Mesodermal cell (in vitro differentiated cells): ENCODE data around the gene NOL12.
"Not testable (repeated sequence)": the region's sequence is repeated elsewhere in the genome, so short reads cannot be mapped to it uniquely, and the experiment has no call there.

Source experiments
- H3K27ac ChIP-seq: 2 replicates; pipeline ENCODE4 v1.7.0; 2013; ENCODE audit warnings: mild to moderate bottlenecking, low read depth, low read length, moderate library complexity; ENCODE audit not compliant: severe bottlenecking
- H3K36me3 ChIP-seq: 2 replicates; pipeline ENCODE4 v1.7.1; 2013; ENCODE audit warnings: mild to moderate bottlenecking, low read length, moderate library complexity; ENCODE audit not compliant: control insufficient read depth, insufficient read depth
- H3K4me1 ChIP-seq: one replicate; pipeline ENCODE4 v1.7.1; 2013; ENCODE audit warnings: mild to moderate bottlenecking, low read length; ENCODE audit not compliant: insufficient read depth, control insufficient read depth, poor library complexity, severe bottlenecking
- H3K4me3 ChIP-seq: 2 replicates; pipeline ENCODE4 v1.7.0; 2013; ENCODE audit warnings: low read length, control low read depth, mild to moderate bottlenecking; ENCODE audit not compliant: insufficient read depth, poor library complexity, severe bottlenecking; ENCODE audit errors: extremely low read depth
- H3K9me3 ChIP-seq: 2 replicates; pipeline ENCODE4 v1.7.1; 2013; ENCODE audit warnings: mild to moderate bottlenecking, low read length, moderate library complexity; ENCODE audit not compliant: control insufficient read depth
- WGBS, 2 experiments: methylation state at CpG; one replicate each; pipeline ENCODE4 v1.1.5; 2013; ENCODE audit warnings: missing lambda C conversion rate in 2 of 2; ENCODE audit not compliant: insufficient coverage in 2 of 2; 5-methylcytosine and 5-hydroxymethylcytosine counted together

The NOL12 gene

DNA sequence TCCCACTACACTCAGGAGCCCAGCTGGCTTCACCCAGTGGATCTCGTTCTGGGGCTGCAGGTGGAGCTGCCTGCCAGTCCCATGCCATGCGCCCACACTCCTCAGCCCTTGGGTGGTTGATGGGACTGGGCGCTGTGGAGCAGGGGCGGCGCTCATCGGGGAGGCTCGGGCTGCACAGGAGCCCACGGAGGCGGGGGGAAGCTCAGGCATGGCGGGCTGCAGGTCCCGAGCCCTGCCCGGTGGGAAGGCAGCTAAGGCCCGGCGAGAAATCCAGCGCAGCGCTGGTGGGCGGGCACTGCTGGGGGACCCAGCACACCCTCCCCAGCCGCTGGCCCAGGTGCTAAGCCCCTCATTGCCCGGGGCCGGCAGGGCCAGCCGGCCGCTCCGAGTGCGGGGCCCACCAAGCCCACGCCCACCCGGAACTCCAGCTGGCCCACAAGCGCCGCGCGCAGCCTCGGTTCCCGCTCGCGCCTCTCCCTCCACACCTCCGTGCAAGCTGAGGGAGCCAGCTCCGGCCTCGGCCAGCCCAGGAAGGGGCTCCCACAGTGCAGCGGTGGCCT lies 31.7 kb downstream of the NOL12 start:
- H3K27ac ChIP-seq, H3K9me3 ChIP-seq, H3K4me3 ChIP-seq, H3K4me1 ChIP-seq: not testable (repeated sequence)
- peaks cover 59% of the 10 kb centered on the region for H3K36me3 ChIP-seq
- 95% methylated on average over 16 to 35 of the region's 38 CpGs for WGBS, 2 experiments

DNA sequence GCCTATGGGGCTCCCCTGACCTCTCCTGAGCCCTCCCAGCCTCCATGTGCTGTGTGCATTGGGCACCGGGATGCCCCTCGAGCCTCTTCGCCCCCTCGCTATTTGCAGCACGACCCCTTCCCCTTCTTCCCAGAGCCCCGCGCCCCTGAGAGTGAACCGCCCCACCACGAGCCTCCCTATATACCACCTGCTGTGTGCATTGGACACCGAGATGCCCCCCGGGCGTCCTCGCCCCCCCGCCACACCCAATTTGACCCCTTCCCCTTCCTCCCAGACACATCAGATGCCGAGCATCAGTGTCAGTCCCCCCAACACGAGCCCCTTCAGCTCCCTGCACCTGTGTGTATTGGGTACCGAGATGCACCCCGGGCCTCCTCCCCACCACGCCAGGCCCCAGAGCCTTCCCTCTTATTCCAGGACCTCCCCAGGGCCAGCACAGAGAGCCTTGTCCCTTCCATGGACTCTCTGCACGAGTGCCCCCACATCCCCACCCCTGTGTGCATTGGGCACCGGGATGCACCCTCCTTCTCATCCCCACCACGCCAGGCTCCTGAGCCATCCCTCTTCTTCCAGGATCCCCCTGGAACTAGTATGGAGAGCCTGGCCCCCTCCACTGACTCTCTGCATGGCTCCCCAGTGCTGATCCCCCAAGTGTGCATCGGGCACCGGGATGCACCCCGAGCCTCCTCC lies 39.6 kb downstream of the NOL12 start:
- Histone ChIP-seq H3K4me1 (no peaks in the 10 kb centered on the region), H3K36me3 (peaks cover 44% of the 10 kb centered on the region), H3K4me3 (no peak overlapping the region), H3K27ac (no peak overlapping the region), H3K9me3 (peaks cover 5% of the 10 kb centered on the region)
- WGBS, 2 experiments, result 96 to 98% methylated on average over 14 to 18 of the region's 25 CpGs

DNA sequence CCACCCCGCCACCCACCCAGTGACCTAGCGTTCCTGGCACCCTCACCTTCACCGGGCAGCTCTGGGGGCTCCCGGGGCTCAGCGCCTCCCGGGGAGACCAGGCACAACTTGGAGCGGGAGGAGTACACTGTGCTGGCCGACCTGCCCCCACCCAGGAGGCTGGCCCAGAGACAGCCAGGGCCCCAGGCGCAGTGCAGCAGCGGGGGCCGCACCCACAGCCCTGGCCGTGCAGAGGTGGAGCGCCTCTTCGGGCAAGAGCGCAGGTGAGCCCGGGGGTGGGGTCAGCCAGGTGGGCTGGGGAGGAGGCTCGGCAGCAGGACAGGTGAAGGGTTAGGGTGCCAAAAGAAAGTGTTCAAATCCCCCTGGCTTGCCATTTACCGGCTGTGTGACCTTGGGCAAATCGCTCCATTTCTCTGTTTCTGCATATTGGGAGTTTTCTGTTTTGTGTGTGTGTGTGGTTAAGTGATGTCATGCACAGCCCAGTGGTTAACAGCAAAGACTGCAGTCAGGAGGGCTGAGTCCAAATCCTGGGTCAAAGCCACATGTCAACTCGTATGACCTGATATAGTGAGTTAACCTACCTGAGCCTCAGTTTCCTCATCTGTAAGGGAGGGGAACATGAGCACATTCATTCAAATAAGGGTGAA lies 40.2 kb downstream of the NOL12 start:
- H3K27ac ChIP-seq, result no peak overlapping the region
- H3K36me3 ChIP-seq, result peaks cover 45% of the 10 kb centered on the region
- H3K4me1 ChIP-seq, result no peaks in the 10 kb centered on the region
- H3K9me3 ChIP-seq, result peaks cover 5% of the 10 kb centered on the region
- 92 to 94% methylated on average over 17 to 18 of the region's 20 CpGs for WGBS, 2 experiments
- H3K4me3 ChIP-seq, result no peak overlapping the region

DNA sequence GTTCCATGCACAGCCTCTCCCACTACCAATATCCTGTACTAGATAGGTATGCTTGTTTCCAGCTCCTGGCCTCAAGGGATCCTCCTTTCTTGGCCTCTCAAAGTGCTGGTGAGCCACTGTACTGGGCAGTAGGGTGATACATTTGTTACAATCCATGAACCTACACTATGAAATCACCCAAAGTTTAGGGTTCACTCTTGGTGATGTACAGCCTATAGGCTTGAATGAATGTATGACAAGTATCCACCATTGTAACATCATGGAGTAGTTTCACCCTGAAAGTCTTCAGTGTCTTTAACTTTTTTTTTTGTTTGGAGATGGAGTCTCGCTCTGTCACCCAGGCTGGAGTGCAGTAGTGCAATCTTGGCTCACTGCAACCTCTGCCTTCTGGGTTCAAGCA lies 42.5 kb downstream of the NOL12 start:
- H3K27ac ChIP-seq, result no peak overlapping the region
- no peak overlapping the region for H3K4me3 ChIP-seq
- H3K36me3 ChIP-seq, result peaks cover 27% of the 10 kb centered on the region
- WGBS, 2 experiments, result 92 to 100% methylated on average over 1 of the region's 1 CpG
- H3K4me1 ChIP-seq, result no peaks in the 10 kb centered on the region
- peaks cover 5% of the 10 kb centered on the region for H3K9me3 ChIP-seq

DNA sequence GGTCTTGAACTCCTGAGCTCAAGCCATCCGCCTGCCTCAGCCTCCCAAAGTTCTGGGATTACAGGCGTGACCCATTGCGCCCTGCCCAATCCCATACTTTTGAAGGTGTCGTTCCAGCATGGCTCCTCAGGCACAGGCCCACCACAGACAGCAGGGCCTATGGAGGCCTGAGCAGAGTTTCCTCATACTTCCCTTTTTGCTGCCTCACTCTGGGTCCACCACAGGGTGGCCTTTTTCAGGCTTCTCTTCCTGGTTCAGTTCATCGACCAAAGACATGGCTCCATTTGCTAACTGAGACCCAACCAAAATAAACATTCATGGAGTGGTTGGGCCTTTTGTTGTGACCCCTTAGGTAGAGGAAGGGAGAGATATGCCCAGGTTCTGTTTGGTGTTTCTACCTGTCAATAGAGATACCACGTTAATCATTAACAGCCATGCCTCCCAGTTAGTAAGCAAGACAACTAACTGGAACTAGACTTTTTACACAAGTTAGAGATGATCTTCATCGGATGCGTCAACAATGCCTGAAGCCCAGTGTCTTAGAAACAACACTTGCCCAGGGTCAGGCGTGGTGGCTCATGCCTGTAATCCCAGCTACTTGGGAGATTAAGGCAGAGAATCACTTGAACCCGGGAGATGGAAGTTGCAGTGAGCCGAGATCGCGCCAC lies 45.8 kb downstream of the NOL12 start:
- H3K27ac ChIP-seq, result no peak overlapping the region
- WGBS, 2 experiments, result 93% methylated on average over 8 to 11 of the region's 13 CpGs
- H3K36me3 ChIP-seq, result peaks cover 15% of the 10 kb centered on the region
- no peak overlapping the region for H3K4me3 ChIP-seq
- no peaks in the 10 kb centered on the region for H3K9me3 ChIP-seq
- no peaks in the 10 kb centered on the region for H3K4me1 ChIP-seq

DNA sequence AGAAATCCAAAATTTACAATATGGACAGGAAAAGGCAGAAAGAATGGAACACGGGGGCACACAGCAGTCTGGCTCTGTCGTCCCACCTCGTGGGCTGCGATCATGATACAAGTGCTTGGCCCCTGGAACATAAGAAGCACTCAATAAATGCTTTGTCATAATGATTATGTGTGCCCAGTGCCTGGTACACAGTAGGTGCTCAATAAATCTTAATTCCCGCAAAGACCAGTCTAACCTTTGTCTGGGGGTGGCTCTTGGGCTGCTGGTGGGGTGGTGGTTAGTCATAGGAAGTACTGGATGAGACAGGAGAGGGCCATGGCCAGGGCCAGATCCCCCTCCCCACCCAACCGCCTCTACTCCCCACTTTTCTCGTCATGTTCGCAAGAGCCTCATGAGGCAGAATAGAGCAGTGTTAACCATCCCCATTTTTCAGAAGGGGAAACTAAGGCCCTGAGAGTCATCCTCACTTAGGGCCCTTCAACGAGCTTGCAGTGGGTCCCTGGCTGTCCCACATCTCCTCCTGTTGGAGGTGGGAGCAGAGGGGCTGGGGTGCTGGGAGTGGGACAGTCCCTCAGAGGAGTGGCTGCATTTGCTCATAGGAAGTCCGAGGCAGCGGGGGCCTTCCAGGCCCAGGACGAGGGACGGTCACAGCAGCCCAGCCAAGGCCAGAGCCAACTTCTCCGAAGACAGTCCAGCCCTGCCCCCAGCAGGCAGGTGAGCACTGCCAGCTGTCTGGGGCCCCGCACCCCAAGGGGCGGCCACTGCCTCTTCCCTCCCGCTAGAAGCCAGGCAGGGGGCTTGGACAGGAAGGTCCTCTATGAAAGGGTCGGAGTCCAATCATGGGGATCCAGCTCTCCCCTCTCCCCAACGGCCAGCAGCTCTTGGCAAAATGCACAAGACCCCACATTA lies 46.8 kb downstream of the NOL12 start:
- WGBS, 2 experiments, result 85 to 88% methylated on average over 11 to 19 of the region's 19 CpGs
- Histone ChIP-seq H3K27ac (no peak overlapping the region), H3K36me3 (peaks cover 15% of the 10 kb centered on the region), H3K9me3 (no peaks in the 10 kb centered on the region), H3K4me1 (no peaks in the 10 kb centered on the region), H3K4me3 (no peak overlapping the region)

DNA sequence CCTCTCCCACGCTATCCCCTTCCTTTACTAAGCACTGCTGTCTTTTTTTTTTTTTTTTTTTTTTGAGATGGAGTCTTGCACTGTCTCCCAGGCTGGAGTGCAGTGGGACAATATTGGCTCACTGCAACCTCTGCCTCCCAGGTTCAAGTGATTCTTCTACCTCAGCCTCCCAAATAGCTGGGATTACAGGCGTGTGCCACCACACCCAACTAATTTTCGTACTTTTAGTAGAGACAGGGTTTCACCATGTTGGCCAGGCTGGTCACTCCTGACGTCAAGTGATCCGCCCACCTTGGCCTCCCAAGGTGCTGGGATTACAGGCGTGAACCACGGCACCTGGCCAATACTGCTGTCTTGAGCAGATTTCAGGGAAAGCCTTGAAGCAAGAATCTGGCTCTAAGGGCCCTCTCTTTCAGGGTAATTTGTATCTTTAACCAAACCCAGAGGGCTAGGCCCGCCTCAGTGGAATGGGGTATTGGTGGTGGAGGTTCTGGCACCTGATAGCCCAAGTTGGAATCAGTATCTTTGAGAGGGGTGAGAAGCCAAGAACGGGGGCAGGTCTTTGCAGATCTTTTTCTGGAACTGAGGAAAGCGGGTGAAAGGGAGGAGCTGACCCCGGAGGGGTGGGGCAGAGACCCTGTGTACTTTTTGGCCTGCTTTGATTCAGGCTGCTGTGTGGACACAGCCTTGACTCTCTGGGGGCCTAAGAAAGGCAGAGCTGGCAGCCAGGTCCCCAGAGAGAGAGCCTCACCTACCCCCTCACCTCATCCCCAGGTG lies 47.7 kb downstream of the NOL12 start:
- Histone ChIP-seq H3K9me3 (no peaks in the 10 kb centered on the region), H3K4me1 (no peaks in the 10 kb centered on the region), H3K36me3 (peaks cover 15% of the 10 kb centered on the region), H3K4me3 (no peak overlapping the region), H3K27ac (no peak overlapping the region)
- 88 to 94% methylated on average over 10 of the region's 11 CpGs for WGBS, 2 experiments

DNA sequence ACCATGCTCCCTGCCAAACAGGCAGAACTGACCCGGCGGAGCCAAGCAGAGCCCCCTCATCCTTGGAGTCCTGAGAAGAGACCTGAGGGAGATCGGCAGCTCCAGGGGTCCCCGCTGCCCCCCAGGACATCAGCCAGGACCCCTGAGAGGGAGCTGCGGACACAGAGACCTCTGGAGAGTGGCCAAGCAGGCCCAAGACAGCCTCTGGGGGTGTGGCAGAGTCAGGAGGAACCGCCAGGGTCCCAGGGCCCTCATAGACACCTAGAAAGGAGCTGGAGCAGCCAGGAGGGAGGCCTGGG lies 48.2 kb downstream of the NOL12 start:
- Histone ChIP-seq H3K4me1 (no peaks in the 10 kb centered on the region), H3K27ac (no peak overlapping the region), H3K36me3 (peaks cover 11% of the 10 kb centered on the region), H3K4me3 (no peak overlapping the region), H3K9me3 (no peaks in the 10 kb centered on the region)
- whole genome bisulfite sequencing, 2 experiments, result 88 to 97% methylated on average over 4 to 6 of the region's 6 CpGs

DNA sequence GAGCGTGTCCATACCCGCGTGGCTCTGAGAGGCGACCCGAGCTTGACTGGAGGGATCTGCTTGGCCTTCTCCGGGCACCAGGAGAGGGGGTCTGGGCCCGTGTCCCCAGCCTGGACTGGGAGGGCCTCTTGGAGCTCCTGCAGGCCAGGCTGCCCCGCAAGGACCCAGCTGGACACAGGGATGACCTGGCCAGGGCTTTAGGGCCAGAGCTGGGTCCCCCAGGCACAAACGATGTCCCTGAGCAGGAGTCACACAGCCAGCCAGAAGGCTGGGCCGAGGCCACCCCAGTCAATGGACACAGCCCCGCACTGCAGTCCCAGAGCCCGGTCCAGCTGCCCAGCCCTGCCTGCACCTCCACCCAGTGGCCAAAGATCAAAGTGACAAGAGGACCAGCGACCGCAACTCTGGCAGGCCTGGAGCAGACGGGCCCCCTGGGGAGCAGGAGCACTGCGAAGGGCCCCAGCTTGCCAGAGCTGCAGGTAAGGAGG lies 48.9 kb downstream of the NOL12 start:
- H3K36me3 ChIP-seq, result peaks cover 10% of the 10 kb centered on the region
- 62 to 64% methylated on average over 16 of the region's 16 CpGs for WGBS, 2 experiments
- H3K4me1 ChIP-seq, result no peaks in the 10 kb centered on the region
- no peak overlapping the region for H3K27ac ChIP-seq
- no peaks in the 10 kb centered on the region for H3K9me3 ChIP-seq
- no peak overlapping the region for H3K4me3 ChIP-seq

DNA sequence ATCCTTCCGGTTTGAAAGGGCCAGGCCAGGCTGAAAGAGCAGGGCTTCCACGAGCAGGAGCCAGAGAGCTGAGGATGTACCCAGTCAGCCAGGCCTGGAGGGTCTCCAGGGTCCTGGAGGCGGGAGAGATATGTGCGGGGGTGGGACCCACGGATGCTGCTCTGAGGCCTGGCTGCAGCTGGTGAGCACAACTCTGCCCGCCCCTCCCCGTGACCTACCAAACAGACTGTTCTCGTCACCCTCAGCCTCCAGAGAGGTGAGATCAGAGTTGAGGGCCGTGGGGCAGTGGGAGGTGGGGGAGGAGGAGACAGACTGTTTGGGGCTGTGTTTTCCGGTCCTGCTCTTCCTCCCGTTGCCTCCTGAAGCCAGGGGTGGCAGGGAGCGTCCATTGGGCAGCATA lies 52.9 kb downstream of the NOL12 start:
- Histone ChIP-seq H3K36me3 (no peaks in the 10 kb centered on the region), H3K9me3 (no peaks in the 10 kb centered on the region), H3K4me1 (peaks cover 26% of the 10 kb centered on the region), H3K4me3 (no peak overlapping the region), H3K27ac (no peak overlapping the region)
- 79 to 97% methylated on average over 4 to 5 of the region's 12 CpGs for WGBS, 2 experiments
